ENCODE measurements around the gene ATP8B1. TPM values are rescaled to one million over a fixed set of nuclear protein-coding genes. Genes with fewer than 3 reads are reported as not detected.

The ATP8B1 gene
- total RNA-seq, 1 experiment from 2014 or later = 1.4 TPM

- Mint-ChIP-seq H3K27ac (ENCODE audit: low read depth, unreplicated experiment) (no peak overlapping the region), H3K4me1 (ENCODE audit: insufficient read depth, unreplicated experiment) (peaks cover 5% of the 10 kb centered on the region), H3K27me3 (ENCODE audit: insufficient read depth, unreplicated experiment) (no peaks in the 10 kb centered on the region), H3K4me3 (ENCODE audit: unreplicated experiment) (no peak overlapping the region), H3K36me3 (ENCODE audit: insufficient read depth, unreplicated experiment) (no peaks in the 10 kb centered on the region), H3K9me3 (ENCODE audit: unreplicated experiment) (no peaks in the 10 kb centered on the region)
- ChIA-PET POLR2A (interaction anchor here (1.6 kb wide), 1 partner anchor 8 kb away, joined by 7 read pairs; no protein-coding TSS in a partner anchor), CTCF (interaction anchor here (0.8 to 1.2 kb wide), 2 partner anchors 7 to 274 kb away, joined by 3 read pairs; no protein-coding TSS in a partner anchor)
- no TSS peak for BruUV-seq (replicated peaks)
- TF ChIP-seq CTCF (IDR thresholded peaks at IDR 0.05; ENCODE audit: unreplicated experiment) = no peak
- no peak for DNase-seq (ENCODE audit: unreplicated experiment)
- intact Hi-C loops (cut with micrococcal nuclease) = no loop called here
Measured at GRCh38 chr18:57792631-57793301, 10.3 kb downstream of the ATP8B1 start.

- Mint-ChIP-seq H3K27ac (ENCODE audit: low read depth, unreplicated experiment) (no peak overlapping the region), H3K4me1 (ENCODE audit: insufficient read depth, unreplicated experiment) (peaks cover 5% of the 10 kb centered on the region), H3K9me3 (ENCODE audit: unreplicated experiment) (no peaks in the 10 kb centered on the region), H3K4me3 (ENCODE audit: unreplicated experiment) (no peak overlapping the region), H3K27me3 (ENCODE audit: insufficient read depth, unreplicated experiment) (no peaks in the 10 kb centered on the region), H3K36me3 (ENCODE audit: insufficient read depth, unreplicated experiment) (no peaks in the 10 kb centered on the region)
- POLR2A ChIA-PET = interaction anchor here (1.1 kb wide), 1 partner anchor 13 kb away, joined by 3 read pairs; no protein-coding TSS in a partner anchor
- CTCF ChIA-PET = interaction anchor here (1.2 kb wide), 1 partner anchor 275 kb away, joined by 3 read pairs; no protein-coding TSS in a partner anchor
- no peak for TF ChIP-seq CTCF (IDR thresholded peaks at IDR 0.05; ENCODE audit: unreplicated experiment)
- intact Hi-C loops (cut with micrococcal nuclease) = no loop called here
- DNase-seq (ENCODE audit: unreplicated experiment) = no peak
- no TSS peak for BruUV-seq (replicated peaks)
Measured at GRCh38 chr18:57791911-57792310, 11.2 kb downstream of the ATP8B1 start.

- H3K4me1 Mint-ChIP-seq (ENCODE audit: insufficient read depth, unreplicated experiment) = peaks cover 5% of the 10 kb centered on the region
- H3K27me3 Mint-ChIP-seq (ENCODE audit: insufficient read depth, unreplicated experiment) = no peaks in the 10 kb centered on the region
- CTCF ChIA-PET = no interaction called here
- no TSS peak for BruUV-seq (replicated peaks)
- no peak overlapping the region for H3K4me3 Mint-ChIP-seq (ENCODE audit: unreplicated experiment)
- no peaks in the 10 kb centered on the region for H3K36me3 Mint-ChIP-seq (ENCODE audit: insufficient read depth, unreplicated experiment)
- H3K9me3 Mint-ChIP-seq (ENCODE audit: unreplicated experiment) = no peaks in the 10 kb centered on the region
- DNase-seq (ENCODE audit: unreplicated experiment) = no peak
- intact Hi-C loops (cut with micrococcal nuclease) = no loop called here
- POLR2A ChIA-PET = interaction anchor here (1.1 kb wide), 1 partner anchor 14 kb away, joined by 3 read pairs; no protein-coding TSS in a partner anchor
- TF ChIP-seq CTCF (IDR thresholded peaks at IDR 0.05; ENCODE audit: unreplicated experiment) = no peak
- H3K27ac Mint-ChIP-seq (ENCODE audit: low read depth, unreplicated experiment) = no peak overlapping the region
Measured at GRCh38 chr18:57791192-57791591, 11.9 kb downstream of the ATP8B1 start.

GRCh38 chr18:57790316-57790715, 12.8 kb downstream of the ATP8B1 start:
- CTCF ChIA-PET = no interaction called here
- BruUV-seq (replicated peaks) = no TSS peak

More at GRCh38 chr18:57790316-57790715, 12.8 kb downstream of the ATP8B1 start:
- H3K9me3 Mint-ChIP-seq (ENCODE audit: unreplicated experiment) = no peaks in the 10 kb centered on the region
- H3K27ac Mint-ChIP-seq (ENCODE audit: low read depth, unreplicated experiment) = no peak overlapping the region
- H3K27me3 Mint-ChIP-seq (ENCODE audit: insufficient read depth, unreplicated experiment) = no peaks in the 10 kb centered on the region
- intact Hi-C loops (cut with micrococcal nuclease) = no loop called here
- no peak for DNase-seq (ENCODE audit: unreplicated experiment)
- H3K36me3 Mint-ChIP-seq (ENCODE audit: insufficient read depth, unreplicated experiment) = no peaks in the 10 kb centered on the region
- no peak for TF ChIP-seq CTCF (IDR thresholded peaks at IDR 0.05; ENCODE audit: unreplicated experiment)
- H3K4me3 Mint-ChIP-seq (ENCODE audit: unreplicated experiment) = no peak overlapping the region
- POLR2A ChIA-PET = no interaction called here
- peaks cover 5% of the 10 kb centered on the region for H3K4me1 Mint-ChIP-seq (ENCODE audit: insufficient read depth, unreplicated experiment)
